Measurements from ENCODE around the gene GFI1B.

DNA sequence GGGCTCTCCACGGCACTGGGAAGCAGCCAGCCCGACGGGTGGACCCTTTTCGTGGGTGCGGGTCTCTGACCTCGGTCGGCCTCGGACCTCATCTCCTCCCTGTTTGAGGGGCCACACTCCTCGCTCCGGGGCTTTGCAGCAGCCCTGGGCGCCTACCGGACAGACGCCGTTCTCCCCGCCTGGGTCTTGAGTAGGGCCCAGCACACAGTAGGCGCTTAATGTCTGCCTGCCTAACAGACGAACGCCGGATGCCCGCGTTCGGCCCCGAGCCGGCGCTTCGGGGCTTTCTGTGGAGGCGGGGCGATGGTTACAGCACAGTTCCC is 51.5 kb downstream of the GFI1B start:
- TF ChIP-seq, protein P1, sequence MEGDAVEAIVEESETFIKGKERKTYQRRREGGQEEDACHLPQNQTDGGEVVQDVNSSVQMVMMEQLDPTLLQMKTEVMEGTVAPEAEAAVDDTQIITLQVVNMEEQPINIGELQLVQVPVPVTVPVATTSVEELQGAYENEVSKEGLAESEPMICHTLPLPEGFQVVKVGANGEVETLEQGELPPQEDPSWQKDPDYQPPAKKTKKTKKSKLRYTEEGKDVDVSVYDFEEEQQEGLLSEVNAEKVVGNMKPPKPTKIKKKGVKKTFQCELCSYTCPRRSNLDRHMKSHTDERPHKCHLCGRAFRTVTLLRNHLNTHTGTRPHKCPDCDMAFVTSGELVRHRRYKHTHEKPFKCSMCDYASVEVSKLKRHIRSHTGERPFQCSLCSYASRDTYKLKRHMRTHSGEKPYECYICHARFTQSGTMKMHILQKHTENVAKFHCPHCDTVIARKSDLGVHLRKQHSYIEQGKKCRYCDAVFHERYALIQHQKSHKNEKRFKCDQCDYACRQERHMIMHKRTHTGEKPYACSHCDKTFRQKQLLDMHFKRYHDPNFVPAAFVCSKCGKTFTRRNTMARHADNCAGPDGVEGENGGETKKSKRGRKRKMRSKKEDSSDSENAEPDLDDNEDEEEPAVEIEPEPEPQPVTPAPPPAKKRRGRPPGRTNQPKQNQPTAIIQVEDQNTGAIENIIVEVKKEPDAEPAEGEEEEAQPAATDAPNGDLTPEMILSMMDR (conservative IDR thresholded peaks at IDR 0.05; ENCODE audit: low read depth, low read length), result no peak
- TF ChIP-seq EZH2phosphoT487 (IDR thresholded peaks at IDR 0.05; ENCODE audit: borderline replicate concordance, low read length), result no peak

Data from PC-3 (cell line).